HG03175 (cell line): Measurements from ENCODE around the gene ATOH7.

Source experiments
- ATAC-seq: cut with Tn5 transposase; IDR thresholded peaks from one replicate; pipeline ENCODE4 v1.9.1; 2021; ENCODE audit warnings: mild to moderate bottlenecking, moderate library complexity; ENCODE audit not compliant: unreplicated experiment

The ATOH7 gene

GRCh38 chr10:68184546-68184945 is 47.4 kb downstream of the ATOH7 start:
- no peak for ATAC-seq
